ENCODE data around the gene MRPS33. TPM values are rescaled to one million over a fixed set of nuclear protein-coding genes. Genes with fewer than 3 reads are reported as not detected.
"Not testable (repeated sequence)": the region's sequence is repeated elsewhere in the genome, so short reads cannot be mapped to it uniquely, and the experiment has no call there.

MRPS33 gene
- 36.1 and 42.9 TPM in 2 replicates for total RNA-seq (2014; rRNA removed)
- 181 TPM for polyA plus RNA-seq (2012)

DNA sequence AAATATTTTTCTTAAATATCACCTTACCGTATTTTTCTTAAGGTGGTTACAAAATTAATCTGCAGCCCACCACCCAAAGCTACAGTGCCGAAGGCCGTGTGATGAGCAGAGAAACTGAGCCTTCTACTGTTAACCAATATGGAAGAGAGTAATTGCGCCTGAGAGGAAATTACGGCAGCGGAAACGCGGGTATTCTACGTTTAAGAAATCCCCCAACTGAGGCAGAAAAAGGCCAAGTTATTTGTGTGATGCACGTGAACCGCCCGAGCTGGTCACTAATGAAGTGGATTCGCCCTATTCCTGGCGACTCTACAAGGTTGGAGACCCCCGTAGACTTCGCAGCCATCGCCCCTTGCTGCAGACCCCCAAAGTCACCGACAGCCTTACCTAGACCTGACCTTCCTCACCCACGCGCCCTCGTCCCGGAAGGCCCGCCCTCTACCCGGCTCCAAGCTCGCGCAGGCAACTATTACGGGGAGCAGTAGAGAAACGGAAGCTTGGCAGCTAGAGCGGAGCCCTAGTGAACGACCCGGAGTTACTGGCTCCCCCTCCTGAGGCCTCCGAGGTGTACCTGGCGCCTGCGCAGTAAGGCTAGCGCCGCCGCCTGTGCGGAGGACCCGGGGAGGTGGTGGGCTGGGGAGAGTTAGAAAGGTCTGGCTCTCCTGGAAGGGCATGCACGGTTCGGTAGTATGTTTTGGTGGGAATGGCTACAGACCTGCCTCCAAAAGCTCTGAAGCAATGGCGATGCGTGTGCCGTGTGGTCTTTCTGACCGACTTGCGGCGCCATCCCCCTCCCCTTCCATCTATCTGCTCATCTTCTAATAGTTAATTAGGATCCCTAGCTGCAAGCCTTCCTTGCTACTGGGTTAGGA lies at the start of gene MRPS33:
MRPS33 (minus strand) TSS at position 429 of the 872 bp plus-strand sequence. CDS start 4,319 bp downstream, outside the sequence.
- DNase-seq (ENCODE audit: low read depth), result peak; percentile 96

DNA sequence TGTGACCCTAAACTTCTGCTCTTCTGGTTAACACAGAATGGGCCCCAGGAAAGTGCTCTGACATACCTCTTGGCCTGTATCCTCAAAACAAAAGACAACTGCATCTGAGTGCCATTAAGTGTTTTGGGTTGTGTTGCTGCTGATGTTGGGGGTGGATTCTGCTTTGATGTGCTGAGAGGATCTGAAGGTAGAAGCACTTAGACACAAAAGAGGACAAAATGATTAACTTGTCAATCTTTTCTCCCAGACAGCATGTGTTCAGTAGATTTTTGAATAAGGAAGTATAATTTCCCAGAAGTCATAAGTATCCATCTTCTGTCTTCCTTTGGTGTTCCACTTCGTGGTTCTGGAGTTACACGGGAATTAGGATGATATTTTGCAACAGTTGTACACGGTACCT lies 43.0 kb upstream of the MRPS33 start:
- DNase-seq (ENCODE audit: low read depth), result no peak

DNA sequence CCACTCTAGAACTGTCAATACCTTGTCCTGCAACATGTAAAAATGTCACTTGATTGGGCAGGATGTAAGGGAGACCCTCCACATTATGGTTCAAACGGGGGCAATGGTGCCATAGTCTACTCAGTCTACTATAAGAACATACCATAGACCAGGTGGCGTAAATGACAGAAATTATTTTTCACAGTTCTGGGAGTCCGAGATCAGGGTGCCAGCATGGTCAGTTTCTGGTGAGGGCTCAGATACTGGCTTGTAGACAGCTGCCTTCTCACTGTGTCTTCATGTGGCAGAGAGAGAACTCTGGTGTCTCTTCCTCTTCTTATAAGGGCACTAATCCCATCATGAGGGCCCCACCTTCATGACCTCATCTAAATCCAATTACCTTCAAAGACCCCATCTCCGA lies 40.4 kb upstream of the MRPS33 start:
- DNase-seq (ENCODE audit: low read depth), result no peak

DNA sequence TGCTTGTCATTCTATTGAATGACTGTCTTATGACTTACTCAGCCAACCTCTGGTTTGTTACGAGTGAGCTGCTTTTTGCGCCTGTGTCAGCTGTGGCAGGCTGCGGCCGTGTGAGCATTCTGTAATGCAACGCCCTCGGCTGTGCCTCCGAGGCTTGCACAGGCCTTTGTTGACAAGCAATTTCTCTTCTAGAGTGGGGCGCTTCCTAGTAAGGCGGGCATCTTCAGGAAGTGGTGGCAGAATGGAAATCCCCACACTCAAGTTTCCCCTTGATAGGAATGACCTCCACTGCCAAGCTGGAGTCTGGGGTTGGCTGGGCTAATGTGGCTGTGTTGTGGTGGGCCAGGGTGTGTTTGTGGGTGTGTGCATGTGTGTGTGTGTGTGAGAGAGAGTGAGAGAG lies 38.9 kb upstream of the MRPS33 start:
- DNase-seq (ENCODE audit: low read depth), result peak; percentile 63

DNA sequence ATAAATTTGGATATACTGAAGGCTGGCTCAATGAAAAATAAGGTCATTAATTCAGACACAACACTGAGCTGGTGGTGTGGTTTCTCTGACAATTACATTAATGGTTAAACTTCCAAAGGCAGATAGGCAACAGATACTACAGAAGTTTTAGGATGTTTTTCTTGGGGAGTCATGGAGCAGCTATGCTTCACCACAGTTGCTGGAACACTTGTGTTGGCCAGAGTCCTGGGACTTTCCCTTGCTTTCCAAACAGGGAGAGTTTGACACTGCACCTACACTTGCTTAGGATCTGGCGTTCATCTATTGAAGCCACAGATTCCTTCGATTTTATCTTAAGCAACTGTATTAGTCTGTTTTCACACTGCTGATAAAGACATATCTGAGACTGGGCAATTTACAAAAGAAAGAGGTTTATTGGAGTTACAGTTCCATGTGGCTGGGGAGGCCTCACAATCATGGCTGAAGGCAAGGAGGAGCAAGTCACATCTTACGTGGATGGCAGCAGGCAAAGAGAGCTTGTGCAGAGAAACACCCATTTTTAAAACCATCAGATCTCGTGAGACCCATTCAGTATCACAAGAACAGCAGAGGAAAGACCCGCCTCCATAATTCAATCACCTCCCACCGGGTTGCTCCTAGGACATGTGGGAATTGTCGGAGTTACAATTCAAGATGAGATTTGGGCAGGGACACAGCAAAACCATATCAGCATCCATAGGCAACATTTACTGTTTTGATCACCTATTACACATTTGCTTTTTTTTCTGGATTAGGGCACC lies 31.3 kb upstream of the MRPS33 start:
- DNase-seq (ENCODE audit: low read depth), result peak; percentile 71

DNA sequence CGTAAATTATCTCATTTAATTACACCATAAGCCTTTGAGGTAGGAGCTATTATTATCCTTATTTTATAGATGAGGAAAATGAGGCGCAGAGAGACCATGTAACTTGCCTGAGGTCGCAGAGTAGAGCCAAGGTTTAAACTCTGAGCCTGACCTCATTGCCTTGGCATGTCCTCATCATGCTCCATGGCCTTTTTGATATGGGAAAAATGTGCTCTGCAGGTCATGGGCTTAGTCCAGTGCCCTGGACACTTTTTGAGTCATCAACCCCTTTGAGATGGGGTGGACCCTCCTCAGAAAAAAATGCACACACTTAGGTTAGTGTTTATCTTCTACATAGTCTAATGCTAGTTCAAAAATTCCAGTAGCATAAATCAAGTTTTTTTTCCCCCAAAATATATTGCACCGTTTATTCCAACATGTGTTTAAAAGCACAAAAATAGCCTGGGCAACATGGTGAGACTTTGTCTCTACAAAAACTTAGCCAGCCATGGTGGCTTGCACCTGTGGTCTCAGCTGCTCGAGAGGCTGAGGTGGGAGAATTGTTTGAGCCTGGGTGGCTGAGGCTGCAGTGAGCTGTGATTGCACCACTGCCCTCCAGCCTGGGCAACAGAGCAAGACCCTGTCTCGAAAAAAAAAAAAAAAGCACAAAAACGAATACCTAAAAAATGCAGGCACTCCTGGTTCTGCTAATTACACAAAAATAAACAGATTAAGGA lies 30.5 kb upstream of the MRPS33 start:
- peak; percentile 57 for DNase-seq (ENCODE audit: low read depth)

DNA sequence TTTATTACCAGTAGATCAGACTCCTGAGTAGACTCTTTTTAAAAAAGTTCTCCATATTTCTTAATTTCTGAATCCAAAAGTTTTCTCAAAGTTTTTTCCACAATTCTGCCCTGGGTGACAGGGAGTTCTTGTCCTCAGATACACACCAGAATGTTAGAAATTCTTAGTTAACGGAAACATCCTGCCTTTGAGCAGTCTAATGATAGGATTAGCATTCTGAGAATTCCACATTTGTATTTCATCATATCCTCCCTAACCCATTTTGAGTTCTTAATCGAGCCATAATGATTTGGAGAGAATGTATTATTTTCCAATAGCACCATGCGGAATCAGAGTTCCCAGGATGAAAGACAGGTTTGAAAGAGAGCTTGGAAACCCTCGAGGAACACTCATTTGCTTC lies 28.9 kb upstream of the MRPS33 start:
- DNase-seq (ENCODE audit: low read depth), result no peak

DNA sequence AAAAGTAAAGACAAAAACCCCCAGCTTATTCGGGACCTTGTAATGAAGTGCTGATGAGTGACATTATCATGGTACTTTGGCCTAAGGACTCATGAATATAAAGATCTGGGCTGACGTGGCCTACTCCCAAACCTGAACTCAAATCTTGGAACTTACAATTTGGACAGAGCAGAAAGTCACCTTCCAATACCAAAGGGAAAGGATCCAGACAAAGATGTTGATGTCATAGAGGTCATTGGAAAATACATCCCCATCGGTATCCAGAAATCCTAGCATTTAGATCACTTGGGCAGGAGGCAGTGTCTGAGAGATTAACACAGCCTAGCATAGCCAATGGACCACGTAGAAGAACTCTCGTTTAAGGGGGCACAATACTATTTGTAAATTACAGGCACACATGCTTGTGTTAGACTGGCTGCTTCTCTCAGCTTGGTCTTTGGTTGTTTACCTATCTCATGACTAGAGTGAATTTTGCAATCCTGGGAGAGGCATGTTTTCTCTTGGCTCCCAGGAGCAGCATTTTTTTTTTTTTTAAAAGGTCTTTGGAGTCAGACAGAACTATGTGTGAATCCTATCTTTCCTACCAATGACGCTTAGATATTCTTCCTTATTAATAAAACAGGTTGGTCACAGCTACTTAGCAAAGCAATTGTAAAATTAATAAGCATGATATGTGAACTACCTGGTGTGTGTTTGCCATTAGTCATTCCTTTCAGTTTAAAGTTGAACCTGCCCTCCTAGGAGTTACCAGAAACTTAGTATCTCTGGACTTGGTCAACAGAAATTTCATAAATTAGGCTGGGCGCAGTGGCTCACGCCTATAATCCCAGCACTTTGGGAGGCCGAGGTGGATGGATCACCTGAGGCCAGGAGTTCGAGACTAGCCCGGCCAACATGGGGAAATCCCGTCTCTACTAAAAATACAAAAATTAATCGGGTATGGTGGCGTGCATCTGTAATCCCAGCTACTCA lies 27.8 kb upstream of the MRPS33 start:
- DNase-seq (ENCODE audit: low read depth), result no peak

DNA sequence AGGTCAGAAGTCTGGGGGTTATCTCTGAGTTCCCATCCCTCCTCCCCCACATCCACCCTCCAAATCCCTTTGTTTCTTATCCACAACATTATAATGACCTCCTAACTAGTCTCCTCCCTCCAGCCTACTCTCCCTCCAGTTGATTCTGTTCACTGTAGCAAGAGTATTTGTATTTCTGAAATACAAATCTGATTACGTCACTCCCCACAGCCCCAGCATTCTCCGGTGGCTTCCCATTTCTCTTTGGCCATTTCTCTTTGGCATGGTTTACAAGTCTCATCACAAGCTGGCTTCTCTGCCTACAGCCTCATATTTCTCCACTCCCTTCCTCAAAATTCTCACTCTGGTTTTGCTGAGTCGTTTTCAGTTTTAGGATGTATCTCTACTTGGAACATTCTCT lies 24.6 kb upstream of the MRPS33 start:
- peak; percentile 47 for DNase-seq (ENCODE audit: low read depth)

DNA sequence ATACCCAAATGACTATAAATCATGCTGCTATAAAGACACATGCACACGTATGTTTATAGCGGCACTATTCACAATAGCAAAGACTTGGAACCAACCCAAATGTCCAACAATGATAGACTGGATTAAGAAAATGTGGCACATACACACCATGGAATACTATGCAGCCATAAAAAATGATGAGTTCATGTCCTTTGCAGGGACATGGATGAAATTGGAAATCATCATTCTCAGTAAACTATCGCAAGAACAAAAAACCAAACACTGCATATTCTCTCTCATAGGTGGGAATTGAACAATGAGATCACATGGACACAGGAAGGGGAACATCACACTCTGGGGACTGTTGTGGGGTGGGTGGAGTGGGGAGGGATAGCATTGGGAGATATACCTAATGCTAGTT lies 23.3 kb upstream of the MRPS33 start:
- DNase-seq (ENCODE audit: low read depth), result not testable (repeated sequence)

DNA sequence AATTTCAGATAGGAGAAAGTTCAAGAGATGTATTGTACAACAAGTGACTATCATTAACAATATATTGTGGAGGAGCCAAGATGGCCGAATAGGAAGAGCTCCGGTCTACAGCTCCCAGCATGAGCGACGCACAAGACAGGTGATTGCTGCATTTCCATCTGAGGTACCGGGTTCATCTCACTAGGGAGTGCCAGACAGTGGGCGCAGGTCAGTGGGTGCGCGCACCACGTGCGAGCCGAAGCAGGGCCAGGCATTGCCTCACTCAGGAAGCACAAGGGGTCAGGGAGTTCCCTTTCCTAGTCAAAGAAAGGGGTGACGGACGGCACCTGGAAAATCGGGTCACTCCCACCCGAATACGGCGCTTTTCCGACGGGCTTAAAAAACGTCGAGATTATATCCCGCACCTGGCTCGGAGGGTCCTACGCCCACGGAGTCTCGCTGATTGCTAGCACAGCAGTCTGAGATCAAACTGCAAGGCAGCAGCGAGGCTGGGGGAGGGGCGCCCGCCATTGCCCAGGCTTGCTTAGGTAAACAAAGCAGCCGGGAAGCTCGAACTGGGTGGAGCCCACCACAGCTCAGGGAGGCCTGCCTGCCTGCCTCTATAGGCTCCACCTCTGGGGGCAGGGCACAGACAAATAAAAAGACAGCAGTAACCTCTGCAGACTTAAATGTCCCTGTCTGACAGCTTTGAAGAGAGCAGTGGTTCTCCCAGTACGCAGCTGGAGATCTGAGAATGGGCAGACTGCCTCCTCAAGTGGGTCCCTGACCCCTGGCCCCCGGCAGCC lies 18.0 kb upstream of the MRPS33 start:
- not testable (repeated sequence) for DNase-seq (ENCODE audit: low read depth)

DNA sequence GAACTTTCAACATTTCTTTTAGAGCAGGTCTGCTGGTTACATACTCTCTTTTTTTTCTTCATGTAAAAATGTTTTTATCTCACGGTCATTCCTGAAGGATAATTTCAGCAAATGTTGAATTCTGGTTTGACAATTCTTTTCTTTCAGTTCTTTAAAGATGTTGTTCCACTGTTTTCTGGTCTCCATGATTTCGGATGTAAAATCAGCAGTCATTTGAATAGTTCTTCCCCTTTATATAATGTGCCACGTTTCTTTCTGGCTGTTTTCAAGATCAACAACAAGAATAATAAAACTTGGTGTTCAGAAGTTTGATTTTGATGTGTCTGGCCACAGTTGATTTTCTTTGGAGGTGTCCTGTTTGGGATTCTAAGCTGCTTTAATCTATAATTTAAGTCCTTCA lies 14.0 kb upstream of the MRPS33 start:
- DNase-seq (ENCODE audit: low read depth), result no peak

DNA sequence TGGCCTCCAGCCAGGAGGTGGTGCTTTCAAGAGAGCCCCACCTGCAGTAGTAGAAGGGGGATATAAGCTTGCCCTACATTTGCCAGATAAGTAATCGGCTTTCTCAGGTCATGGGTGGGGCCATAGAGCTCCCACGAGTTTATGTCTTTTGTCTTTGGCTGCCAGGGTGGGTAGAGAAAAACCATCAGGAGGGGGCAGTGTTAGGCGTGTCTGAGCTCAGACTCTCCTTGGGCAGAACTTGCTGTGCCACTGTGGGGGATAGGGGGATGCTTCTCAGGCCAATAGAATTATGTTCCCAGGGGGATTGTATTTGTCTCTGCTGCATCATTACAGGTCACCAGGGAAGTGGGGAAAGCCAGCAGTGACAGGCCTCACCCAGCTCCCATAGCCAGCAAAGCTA lies 12.3 kb upstream of the MRPS33 start:
- no peak for DNase-seq (ENCODE audit: low read depth)

DNA sequence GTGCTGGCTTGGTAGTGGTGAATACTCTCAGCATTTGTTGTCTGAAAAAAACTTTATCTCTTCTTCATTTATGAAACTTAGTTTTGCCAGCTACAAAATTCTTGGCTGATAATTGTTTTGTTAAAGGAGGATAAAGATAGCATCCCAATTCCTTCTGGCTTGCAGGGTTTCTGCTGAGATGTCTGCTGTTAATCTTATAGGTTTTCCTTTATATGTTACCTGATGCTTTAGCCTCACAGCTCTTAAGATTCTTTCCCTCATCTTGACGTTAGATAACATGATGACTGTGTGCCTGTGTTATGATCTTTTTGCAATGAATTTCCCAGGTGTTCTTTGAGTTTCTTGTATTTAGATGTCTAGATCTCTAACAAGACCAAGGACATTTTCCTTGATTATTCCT lies 9.9 kb upstream of the MRPS33 start:
- no peak for DNase-seq (ENCODE audit: low read depth)

DNA sequence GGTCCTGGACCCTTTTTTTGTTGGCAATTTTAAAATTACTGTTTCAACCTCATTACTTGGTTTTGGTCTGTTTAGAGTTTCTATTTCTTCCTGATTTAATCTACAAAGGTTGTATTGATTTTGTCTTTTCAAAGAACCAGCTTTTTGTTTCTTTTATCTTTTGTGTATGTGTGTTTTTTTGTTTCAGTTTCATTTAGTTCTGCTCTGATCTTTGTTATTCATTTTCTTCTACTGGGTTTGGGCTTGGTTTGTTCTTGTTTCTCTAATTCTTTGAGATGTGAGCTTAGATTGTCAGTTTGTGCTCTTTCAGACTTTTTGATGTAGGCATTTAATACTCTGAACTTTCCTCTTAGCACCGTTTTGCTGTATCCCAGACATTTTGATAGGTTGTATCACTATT lies 8.5 kb upstream of the MRPS33 start:
- no peak for DNase-seq (ENCODE audit: low read depth)

DNA sequence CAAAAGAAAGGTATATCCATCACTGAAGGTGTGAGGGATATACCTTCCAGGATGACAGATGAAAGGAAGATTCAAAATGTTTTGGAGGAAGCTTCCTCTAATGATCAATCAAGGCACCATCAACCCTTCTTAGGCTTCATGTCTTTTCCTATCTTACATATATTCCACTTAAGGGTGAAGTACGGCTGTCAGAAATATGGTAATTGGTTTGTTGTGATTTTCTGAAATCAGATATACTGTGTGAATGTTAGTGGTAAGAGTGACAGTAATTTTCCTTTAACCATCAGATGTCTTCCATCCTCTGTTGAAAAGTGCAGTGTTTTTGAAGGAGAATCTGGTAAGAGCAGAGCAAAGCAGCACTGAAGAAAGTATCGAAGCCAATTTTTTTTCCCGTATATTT lies 2.8 kb upstream of the MRPS33 start:
- no peak for DNase-seq (ENCODE audit: low read depth)

DNA sequence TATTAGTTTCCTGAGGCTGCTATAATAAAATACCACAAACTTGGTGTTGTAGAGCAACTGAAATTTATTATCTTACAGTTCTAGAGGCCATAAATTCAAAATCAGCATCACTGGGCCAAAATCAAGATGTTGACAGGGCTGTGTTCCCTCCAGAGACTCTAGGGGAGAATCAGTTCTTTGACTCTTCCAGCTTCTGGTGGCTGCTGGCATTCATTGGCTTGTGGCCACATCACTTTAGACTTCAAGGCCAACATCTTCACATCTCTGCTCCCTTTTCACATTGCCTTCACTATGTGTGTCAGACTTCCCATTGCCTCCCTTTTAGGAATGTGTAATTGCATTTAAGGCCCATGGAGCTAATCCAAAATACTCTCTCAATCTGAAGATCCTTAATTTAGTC lies 1.6 kb upstream of the MRPS33 start:
- DNase-seq (ENCODE audit: low read depth), result no peak

DNA sequence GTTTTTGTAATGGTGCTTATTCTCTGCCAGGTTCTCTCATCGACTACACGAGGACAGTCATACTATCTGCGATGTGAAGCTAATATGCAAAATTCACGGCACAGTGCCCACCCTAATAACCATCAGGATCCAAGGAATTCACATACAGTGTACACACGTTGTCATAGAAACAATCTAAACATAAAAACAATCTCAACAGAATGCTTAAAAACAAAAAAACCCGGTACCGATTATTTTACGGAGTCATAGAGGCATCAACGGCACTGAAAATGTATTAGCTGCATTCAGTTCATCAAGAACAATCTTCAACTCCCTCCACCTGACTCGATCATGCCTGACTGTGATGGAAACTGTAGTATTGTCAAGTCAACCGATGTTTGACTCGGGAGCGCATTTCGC lies 628 bp downstream of the MRPS33 start:
- DNase-seq (ENCODE audit: low read depth), result peak; percentile 27

DNA sequence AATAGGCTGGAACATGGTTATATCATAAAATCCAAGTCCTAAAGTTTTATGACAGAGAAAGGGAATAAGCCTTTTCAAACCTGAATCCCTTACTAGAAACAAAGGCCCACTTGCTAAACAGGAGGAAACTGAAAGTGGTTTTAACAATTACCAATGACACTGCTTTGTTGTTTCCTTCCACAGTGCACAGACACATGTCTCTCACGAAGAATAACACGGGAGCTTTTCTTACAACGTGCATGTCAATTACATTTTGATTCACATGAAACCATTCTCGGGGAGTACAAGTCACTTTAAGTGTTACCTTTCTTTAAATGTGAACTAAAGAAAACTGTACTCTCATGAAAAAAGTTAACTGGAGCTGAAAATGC lies 1.4 kb downstream of the MRPS33 start:
- DNase-seq (ENCODE audit: low read depth), result no peak

DNA sequence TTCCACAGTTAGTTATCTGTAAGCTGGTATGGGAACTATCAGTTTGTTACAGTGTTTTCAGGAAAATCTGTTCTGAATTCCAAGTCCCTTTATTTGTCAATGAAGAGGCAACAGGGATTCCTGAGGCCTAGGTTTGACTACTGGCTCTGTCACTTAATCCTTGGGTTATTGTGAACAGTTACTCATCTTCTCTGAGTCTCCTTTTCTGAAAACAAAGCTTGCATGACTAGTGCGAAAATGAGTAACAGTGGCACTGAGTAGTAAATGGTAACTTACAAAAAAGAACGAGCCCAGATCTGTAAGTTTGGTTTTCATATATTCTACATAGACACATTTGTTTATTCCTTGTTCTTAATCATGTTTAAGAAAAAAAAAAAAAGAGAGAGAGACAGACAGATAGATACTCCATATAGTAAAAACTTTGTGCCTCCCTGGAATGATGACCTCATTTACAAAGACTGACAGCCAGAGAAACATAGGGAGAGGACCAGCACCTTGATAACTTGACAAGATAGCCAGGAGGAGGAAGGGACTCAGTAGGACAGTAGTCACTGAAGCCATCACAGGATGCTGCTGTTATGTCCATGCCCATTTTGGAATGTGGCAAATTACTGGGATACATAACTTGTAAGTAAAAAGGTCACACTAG lies 1.9 kb downstream of the MRPS33 start:
- DNase-seq (ENCODE audit: low read depth), result peak; percentile 56
